HG03520 (cell line): ENCODE measurements around the gene CBFA2T3.

ENCODE experiments used
- ATAC-seq: cut with Tn5 transposase; IDR thresholded peaks from one replicate; pipeline ENCODE4 v1.9.1; 2021; ENCODE audit warnings: mild to moderate bottlenecking, moderate library complexity; ENCODE audit not compliant: unreplicated experiment

CBFA2T3 gene

DNA sequence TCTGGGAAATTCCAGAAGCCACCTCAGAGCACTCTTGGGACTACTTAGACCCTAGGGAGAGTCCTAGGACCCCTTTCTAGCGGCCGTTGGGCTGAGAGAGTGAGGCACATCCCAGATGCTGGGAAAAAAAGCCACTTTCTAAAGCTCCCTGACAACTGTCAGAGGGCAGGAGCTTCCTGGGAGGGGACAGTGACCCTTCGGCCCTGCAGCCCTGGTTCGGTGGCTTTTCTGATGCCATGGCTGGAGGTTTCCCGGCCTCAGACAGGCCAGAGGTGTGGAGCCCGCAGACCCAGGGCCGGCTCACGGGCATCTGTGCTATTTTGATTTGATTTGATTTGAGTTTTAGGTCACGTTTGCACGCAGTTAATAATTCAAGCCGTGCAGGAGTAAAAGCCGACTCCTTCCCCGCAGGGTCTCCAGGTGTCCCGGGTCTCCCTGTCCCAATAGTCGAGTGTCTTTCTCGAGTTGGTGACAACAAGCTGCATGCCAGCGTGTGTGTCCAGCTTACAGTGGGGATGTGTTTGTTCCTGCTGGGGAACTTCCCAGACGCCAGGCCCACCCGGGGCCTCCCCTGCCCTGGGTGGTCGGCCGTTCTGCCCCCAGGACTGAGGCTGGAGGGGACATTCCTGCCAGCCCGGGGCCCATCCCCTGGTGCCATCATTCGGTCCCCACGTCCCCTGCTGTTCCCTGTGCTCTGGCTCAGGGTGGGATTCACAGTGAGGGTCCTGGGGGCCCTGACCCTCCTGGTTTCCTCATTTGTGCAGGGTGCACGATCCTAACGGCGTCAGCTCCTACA lies 1.0 kb upstream of the CBFA2T3 start:
- no peak for ATAC-seq

- no peak for ATAC-seq
Measured at GRCh38 chr16:88976366-88977017, 515 bp downstream of the CBFA2T3 start.

- ATAC-seq, result no peak
Measured at GRCh38 chr16:88975511-88976061, 1.4 kb downstream of the CBFA2T3 start.

GRCh38 chr16:88974916-88975215 lies 2.1 kb downstream of the CBFA2T3 start:
- ATAC-seq, result no peak

DNA sequence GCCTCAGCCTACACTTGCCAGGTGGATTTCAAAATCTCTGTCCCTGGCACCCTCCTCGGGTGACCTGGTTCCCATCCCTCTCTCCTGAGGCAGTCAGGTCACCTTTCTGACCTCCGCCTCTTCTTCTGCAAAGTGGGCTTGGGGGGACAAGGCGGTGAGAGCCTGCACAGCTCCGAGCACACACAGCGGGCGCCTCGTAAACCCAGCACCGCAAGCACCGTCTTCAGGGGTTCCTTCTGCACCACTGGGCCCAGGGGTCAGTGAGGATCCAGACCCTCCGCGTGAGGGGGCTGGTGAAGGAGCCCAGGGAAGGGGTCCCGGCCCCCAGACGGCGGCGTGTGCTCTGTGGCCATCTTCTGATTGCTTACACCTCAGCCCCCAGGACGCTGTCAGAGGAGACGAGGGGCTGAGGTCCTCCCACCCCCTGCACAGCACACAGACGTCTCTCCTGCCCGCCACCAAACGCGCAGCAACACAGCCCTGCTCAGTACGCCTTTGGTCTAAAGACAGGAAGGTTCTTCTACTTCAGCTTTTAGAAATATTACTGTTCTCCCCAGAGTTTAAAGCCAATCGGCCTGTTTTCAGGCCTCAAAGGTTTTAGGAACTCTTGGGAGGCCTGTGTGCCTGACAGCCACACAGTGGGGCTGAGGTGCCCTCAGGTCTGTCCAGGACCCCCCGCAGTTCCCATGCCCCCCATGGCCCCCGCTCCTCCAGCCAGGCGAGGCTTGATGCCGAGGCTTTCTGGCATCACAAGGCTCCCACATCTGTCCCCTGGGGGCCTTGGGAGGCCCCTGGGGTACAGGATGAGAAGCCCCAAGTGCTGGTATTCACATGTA lies 2.7 kb downstream of the CBFA2T3 start:
- ATAC-seq, result no peak

GRCh38 chr16:88973415-88974050 lies 3.5 kb downstream of the CBFA2T3 start:
- ATAC-seq, result no peak

GRCh38 chr16:88973007-88973410 lies 4.0 kb downstream of the CBFA2T3 start:
- no peak for ATAC-seq

DNA sequence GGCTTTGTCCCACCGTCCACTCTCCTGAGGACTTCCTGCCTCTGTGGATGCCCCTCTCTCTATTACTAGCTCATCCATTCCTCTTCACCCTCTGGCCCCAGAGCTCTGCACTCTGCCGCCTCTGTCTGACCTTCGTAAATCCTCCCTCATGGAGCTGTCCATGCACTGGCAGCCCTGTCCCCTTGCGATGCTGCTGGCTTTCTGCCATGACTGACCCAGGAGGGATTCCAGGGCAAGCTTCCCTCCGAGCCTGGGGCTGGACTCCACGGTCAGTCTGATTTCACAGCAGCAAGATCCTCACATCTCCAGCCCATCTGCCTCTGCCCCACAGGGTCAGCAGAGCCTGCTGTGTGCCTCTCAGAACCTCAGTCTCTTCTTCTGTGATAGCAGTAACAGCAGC lies 4.7 kb downstream of the CBFA2T3 start:
- no peak for ATAC-seq

DNA sequence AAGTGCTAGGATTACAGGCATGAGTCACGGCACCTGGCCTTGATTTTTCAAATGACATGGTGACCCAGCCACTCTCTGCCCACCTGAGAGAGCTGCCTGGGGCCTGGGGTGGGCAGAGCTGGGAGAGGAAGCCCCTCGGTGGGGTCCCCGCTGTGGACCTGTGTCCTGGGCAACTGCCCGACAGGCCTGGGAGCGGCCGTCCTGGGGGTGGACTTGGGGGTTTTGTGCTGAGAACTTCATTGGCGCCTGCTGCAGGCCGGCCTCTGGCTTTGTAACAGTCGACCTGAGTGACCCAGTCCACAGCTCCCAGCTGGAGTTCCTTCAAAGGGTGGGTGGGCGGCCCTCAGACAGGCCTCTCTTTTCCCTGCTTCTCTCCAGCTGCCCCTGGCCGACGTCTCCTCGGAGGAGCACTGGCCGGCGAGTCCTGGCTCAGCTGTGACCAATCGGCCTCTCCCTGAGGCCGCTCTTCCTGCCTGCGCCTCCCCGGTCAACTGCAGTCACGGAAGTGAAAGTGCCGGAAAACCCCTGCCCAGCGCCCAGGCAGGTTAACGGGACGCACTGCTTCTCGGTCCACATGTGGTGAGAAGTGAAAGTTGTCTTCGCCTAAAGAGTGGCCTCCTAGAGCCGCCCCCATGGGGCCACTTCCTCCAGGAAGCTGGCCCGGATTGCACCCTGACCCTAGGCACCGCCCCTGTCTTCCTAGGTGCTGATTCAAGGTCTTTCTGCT lies 5.5 kb downstream of the CBFA2T3 start:
- no peak for ATAC-seq

- no peak for ATAC-seq
Measured at GRCh38 chr16:88970539-88971065, 6.4 kb downstream of the CBFA2T3 start.

GRCh38 chr16:88970050-88970449 lies 7.0 kb downstream of the CBFA2T3 start:
- no peak for ATAC-seq

DNA sequence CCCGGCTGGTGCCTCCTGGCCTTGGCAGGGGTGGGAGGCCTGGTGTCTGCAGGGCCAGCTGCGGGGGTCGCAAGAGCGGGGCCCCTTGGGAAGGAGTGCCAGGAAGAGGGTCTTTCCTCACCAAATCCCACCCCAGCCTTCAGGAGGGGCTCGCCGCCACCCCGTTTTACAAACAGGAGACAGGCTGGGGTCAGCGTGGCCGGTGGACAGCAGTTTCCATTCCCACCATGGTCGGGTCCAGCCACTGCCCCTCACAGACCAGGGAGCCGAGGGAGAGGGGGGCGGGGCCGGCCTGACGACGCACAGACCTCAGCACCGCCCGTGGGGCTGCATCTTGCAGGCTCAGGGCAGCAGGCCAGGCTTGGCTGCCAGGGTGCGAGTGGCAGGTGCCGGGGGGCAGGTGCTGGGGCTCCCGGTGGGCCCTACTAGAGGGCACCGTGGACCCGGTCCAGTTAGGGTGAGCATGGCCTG lies 7.6 kb downstream of the CBFA2T3 start:
- no peak for ATAC-seq

DNA sequence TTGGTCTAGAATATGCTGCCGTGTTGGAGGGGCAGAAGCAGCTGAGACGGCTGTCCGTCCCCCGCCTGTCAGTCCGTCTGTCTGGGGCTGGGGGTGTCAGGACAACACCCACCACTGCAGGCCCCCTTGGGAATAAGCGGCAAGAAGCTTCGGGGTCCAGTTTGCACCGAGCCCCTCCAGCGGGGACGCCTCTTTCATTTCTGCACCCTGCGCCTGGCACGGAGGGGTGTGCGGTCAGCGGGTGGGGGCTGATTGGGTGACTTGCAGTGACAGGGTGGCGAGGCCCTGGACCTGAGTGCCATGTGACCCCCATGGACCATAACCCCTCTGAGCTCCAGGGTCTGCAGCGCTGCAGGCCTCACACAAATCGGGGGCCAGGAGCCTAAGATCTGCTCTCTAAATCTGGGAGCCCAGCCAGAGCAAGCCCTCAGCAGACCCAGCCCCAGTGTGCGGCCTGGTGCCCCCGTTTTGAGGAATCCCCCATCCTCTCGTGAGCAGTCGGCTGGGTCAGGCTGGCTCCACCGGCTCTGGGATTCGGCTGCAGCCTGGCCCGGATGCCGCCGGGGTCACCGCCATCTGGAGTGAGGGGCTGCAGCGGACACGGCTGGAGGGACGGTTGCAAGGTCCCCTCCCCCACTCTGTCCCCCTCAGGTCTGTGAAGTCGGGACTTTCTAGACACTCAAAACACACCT lies 8.3 kb downstream of the CBFA2T3 start:
- ATAC-seq, result no peak

GRCh38 chr16:88967830-88968588 lies 9.0 kb downstream of the CBFA2T3 start:
- peak; percentile 43 for ATAC-seq

- no peak for ATAC-seq
Measured at GRCh38 chr16:88966986-88967829, 9.8 kb downstream of the CBFA2T3 start.

DNA sequence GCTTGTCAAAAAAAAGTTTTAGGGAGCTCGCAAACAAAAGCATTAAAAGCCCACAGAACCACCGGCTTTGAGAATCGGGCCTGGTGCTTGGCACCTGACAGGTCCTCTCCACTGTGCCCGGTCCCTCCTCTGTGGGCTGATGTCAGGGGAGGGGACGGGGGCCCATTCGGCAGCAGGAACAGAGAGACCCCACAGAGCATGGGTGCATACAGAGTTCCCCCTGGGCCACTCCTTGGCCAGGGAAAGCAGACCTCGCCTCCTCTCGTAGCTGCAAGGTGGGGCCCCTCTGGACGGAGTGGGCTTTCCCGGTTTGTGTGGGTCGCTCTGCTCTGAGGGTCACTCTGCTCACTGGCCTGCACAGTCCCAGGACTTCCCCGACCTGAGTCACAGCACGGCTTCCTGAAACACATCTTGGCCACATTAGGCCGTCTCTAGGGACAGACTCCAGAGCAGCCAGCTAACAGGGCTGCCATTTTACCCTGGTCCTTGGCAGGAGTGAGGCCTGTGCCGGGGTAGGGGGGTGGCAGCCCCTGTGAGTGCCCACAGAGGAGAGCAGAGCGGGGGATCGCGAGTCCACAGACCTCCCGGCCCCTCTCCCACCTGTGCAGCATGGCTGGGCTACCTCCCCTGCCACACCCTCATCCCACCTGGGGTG lies 11.1 kb downstream of the CBFA2T3 start:
- no peak for ATAC-seq

DNA sequence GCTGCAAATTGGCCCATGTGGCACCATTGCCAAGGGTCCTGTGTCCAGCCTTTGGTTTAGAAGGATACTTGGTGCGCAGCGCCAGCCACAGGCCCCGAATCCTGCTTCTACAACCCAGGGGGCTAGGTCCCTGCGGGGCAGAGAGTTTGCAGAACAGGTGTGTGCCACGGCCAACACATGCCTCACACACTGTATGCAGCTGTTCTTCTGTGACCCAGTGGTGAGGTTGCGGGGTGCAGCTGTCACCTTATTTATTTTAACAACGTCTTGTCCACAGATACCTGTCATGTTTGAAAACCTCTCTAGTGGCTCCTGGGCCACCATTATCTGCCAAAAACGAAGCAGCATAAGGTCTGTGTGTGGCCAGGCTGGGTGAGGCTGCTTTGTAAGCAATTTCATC lies 11.6 kb downstream of the CBFA2T3 start:
- ATAC-seq, result no peak
